Right kidney (tissue), 1 donor: ENCODE results near the gene CNRIP1.
A peak's percentile ranks its signal among the peaks of the same experiment; 100 is the strongest.

Source experiments
- DNase-seq: peaks from one replicate; pipeline ENCODE4 v3.0.0-alpha.2; 2016

Gene CNRIP1

DNA sequence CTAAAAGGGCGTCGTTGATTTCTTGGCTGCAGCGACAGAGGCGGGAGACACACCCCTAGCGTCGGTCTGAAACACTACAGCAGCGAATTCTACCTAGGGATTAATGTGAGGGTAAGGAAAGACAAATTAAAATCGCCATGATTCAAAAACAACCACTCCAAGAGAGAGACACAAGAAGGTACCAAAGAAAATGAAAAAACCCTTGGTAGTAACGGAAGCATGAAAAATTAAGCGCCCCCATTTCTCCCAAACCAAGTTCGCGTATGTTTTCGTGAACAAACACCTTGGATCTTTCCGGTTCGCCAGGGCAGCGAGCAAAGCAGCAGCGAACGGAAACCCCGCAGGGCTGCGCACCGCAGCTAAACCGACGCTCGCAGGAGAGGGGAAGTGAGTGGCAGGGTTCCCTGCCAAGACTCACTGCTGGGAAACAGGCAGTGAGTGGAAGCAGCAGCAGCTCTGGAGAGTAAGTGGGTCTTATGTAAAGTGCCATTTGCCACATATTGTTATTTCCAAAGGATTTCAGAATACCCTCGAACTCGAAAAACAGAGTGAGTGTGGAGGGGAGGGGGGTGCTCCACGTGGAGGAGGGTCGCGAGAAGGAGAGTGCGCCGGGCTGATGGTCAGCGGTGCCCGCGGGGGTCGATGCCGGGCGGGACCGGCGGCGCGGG lies 68.4 kb downstream of the CNRIP1 start:
- DNase-seq: peak; percentile 81

DNA sequence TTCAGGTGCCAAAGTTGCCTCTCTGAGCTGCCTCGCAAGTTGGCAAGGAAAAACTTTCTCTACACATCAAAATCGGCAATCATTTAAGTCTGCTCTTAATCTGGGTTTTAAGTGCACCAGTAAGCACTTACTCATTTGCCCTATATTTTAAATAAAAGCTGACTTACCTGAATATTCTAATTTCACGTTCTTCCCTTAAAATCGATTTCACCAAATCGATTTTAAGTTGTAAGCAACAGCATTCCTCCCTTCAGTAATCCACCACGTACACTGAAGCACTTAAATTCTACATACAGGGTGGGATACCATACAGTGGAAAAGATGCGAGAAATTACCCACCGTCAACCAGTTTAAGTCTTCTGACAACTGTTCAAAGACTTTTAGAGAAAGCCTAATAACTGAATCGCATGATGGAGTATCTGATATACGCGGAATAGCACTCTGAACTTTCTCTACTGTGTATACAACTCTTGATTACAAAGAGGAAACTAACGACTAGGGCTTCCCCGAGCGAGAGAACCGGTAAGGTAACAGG lies 69.0 kb downstream of the CNRIP1 start:
- peak; percentile 4 for DNase-seq

DNA sequence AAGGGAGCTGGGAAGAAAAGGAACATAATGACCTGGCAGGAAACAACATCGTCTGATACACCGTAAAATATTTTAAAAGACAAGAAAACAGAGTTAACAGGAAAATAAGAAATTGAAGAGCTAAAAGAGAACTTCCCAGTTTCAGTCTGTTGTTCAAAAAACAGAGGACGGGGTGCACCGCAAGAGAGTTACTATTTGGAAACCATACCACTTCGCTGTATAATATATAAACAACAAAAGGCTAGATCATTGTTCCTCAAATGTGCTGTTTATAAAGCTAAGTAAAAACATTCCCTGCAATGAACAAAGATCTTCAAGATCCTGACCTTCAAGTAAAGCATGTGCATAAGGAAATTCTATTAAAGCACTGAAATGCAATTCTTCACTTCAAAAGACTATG lies 69.6 kb downstream of the CNRIP1 start:
- no peak for DNase-seq

DNA sequence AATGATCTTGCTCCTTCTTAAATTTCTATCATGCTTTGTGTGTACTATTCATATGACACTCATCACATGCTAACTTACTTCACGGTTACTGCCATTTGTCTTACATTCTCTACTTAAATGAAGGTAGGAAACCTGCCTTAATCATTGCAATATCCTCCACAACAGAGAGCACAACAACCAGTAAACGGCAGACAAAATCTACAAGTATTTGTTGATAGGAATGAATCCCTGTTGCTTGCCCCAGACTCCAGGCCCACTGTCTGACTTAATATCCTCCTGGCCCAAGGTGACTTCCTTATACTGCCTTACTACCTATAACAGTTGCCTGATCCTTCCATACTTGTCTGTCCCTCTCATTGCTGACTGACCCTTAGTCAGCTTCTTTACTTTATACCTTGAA lies 70.9 kb downstream of the CNRIP1 start:
- no peak for DNase-seq

DNA sequence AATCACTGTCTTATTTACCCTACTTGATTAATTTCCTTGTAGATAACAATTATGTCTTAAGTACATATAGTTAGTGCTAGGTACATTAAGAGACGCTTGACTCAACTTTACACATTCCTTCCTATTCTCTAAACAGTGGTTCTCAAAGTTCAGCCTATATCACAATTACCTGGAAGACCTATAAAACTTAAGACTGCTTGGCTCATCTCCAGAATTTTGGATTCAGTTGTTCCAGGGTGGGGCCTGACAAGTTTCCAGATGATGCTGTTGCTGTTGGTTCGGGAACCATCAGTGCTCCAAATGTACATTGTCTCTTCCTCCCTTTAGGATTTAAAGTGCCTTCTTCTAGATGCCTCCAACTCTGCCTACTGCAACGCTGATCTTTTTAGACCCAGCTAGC lies 71.4 kb downstream of the CNRIP1 start:
- no peak for DNase-seq

DNA sequence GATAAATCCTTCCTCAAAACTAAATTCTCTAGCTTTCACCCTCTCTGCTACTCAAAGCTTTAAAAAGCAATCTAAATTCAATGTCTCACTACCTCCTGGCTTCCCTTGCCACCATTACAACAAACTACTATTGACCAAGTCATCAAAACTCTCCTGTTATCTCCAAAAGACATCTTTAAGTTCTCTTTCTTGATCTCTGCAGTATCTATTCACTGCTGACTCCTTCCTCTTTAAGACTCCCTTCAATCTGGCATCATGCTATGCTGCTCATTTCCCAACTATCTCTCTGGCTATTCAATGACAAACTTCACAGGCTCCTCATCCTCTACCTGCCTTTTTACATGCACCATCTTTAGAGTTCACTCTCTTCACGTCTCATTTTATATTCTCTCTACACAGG lies 73.4 kb downstream of the CNRIP1 start:
- no peak for DNase-seq

DNA sequence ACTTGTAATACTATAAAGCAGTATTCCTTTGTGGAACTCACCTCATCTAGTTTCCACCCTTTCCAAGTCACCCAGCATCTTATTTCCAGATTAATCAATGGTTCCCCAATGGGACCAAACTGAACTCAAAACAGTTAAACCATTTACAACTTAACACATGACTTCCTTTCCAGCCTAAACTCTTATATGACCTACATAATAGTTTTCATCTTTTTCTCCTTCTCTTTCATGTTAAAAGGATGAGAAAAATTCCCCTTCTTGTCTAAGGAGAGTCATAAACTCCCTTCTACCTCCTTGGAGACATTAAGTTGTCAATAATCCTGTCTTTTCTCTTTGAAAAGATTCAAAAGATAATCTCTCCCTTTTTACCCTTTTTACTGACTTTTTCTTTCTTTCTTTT lies 74.1 kb downstream of the CNRIP1 start:
- no peak for DNase-seq

DNA sequence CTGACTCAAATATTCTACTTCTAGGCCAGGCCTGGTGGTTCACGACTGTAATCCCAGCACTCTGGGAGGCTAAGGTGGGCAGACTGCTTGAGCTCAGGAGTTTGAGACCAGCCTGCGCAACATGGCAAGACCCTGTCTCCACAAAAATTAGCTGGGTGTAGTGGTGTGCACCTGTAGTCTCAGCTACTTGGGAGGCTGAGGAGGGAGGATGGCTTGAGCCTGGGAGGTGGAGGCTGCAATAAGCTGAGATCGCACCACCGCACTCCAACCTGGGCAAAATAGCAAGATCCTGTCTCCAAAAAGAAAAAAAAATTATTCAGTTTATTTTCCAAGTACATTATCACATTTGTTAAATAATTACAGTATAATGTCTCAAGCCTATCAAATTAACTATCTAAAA lies 74.7 kb downstream of the CNRIP1 start:
- DNase-seq: no peak

DNA sequence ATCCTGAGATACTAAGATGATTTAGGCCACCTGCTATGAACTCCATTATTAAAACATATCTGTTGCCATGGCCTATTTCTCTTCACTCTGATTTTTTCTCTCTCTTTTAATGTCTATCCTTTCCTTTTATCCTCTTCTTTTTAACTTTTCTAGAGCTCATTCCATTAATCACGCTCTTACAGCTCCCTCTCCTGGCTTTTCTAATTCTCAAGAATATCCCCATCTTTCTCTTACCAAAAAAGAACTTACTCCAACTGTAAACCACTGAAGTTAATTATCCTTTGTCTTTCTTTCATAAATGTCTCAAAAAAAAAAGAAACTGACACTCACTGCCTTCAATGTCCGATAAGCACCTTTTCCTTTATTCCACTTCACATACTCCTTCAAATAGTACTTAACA lies 75.3 kb downstream of the CNRIP1 start:
- no peak for DNase-seq
